Measurements from ENCODE around the gene SLAMF8. TPM values are rescaled to one million over a fixed set of nuclear protein-coding genes. Genes with fewer than 3 reads are reported as not detected.

The SLAMF8 gene
- 1 to 10 TPM in 1 of 3 donors, under 1 TPM in 2; 0.61 to 1.4 (median 0.78) TPM for polyA plus RNA-seq (ENCODE audit: insufficient read length in 3 of 3)

GRCh38 chr1:159826441-159827101, at the start of gene SLAMF8:
TSS of gene SLAMF8 (plus strand) at chr1:159826873. CDS start at chr1:159826899, 26 bp downstream.
- no peak for DNase-seq (ENCODE audit: low read depth in 3 of 3, low spot score in 2 of 3)

GRCh38 chr1:159778266-159778665, 48.4 kb upstream of the SLAMF8 start:
- DNase-seq (ENCODE audit: low read depth in 3 of 3, low spot score in 2 of 3): no peak

DNA sequence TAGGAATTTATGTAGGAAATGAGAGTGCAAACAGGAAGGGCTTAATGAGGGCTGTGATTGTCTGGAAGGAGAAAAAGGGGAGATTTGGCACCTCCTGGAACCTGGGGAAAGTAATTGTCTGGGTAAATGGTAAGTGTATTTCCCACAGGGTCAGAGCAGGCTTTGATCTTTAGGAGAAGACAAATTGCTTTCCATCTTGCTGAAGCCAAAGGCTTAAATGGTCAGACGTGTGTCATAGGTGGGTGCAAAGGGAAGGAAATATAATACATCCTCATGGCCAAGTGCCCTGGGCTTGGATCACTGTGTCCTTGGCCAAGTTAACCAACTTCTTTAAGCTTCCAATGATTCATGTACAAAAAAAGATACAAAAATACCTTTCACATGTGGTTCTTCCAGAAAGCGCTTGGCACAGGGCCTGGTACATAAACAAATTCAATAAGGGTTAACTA, 47.2 kb upstream of the SLAMF8 start:
- no peak for DNase-seq (ENCODE audit: low read depth in 3 of 3, low spot score in 2 of 3)

DNA sequence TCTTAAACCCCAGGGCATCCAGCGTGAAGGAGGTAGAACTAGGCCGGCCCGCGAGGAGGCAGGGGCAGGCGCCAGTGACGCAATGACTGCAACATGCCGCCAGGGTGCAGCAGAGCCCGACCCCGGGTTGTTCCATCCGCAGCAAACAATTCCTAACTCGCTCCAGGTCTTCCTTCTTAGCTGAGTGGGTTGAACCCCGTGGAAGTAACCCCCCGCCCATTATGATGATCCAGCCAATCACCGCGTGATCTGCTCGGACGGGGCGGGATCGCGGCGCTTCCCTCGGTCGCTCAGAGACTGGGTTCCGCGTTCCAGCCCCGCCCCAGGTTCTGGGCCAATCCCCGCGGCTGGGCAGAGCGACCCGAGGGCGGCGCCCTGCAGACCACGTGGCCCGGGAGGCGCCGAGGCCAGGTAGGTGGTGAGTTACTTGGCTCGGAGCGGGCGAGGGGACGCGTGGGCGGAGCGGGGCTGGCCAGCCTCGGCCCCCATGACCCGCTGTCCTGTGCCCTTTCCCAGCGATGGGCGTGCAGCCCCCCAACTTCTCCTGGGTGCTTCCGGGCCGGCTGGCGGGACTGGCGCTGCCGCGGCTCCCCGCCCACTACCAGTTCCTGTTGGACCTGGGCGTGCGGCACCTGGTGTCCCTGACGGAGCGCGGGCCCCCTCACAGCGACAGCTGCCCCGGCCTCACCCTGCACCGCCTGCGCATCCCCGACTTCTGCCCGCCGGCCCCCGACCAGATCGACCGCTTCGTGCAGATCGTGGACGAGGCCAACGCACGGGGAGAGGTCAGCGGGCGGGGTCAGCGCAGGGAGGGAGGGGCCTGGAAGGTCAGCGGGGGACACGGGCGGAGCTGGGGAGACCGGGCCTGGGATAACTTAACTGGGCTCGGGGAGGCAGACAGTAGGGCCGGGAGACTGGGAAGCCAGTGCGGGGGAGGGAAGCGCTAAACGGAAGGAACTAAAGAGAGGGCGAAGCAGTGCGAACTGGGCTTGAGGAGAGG, 45.8 kb upstream of the SLAMF8 start, which contains the start of gene DUSP23:
Gene DUSP23, plus strand, starts transcription at position 380 of the 1,000 bp plus-strand sequence. Its CDS starts 139 bp downstream, at position 519.
- peak; percentile 89 to 93 (median 90) for DNase-seq (ENCODE audit: low read depth in 3 of 3, low spot score in 2 of 3)

DNA sequence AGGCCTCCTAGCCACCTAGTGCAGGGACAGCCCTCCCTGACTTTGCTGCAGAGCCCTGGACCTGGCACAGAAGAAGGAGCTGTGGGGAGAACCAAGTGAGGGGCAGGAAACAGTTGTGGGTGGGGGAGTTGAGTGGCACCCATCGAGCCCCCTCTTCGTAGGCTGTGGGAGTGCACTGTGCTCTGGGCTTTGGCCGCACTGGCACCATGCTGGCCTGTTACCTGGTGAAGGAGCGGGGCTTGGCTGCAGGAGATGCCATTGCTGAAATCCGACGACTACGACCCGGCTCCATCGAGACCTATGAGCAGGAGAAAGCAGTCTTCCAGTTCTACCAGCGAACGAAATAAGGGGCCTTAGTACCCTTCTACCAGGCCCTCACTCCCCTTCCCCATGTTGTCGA, 44.7 kb upstream of the SLAMF8 start:
- DNase-seq (ENCODE audit: low read depth in 3 of 3, low spot score in 2 of 3): no peak

GRCh38 chr1:159783724-159784123, 42.9 kb upstream of the SLAMF8 start:
- DNase-seq (ENCODE audit: low read depth in 3 of 3, low spot score in 2 of 3): no peak

GRCh38 chr1:159786465-159786864, 40.2 kb upstream of the SLAMF8 start:
- DNase-seq (ENCODE audit: low read depth in 3 of 3, low spot score in 2 of 3): no peak

DNA sequence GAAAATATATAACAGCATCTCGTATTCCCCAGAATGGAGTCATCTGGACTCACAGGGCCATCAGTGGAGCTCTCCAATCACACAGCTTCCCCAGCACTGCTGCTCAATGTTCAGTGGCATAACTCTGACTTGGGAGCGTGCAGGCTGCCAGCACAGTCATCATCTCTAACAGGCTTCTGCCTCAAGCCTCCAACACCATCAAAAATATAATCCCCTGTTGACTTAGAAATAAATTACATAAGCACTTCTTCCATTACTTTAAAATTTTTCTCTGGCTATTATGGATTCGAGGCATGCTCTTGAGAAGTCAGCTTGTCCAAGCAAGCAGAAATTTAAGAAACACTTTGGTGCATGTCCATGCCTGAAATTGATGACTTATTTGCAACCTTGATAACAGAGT, 39.7 kb upstream of the SLAMF8 start:
- no peak for DNase-seq (ENCODE audit: low read depth in 3 of 3, low spot score in 2 of 3)

GRCh38 chr1:159790237-159790917, 36.3 kb upstream of the SLAMF8 start:
- peak in 1 of 3 donors; percentile 6 for DNase-seq (ENCODE audit: low read depth in 3 of 3, low spot score in 2 of 3)

DNA sequence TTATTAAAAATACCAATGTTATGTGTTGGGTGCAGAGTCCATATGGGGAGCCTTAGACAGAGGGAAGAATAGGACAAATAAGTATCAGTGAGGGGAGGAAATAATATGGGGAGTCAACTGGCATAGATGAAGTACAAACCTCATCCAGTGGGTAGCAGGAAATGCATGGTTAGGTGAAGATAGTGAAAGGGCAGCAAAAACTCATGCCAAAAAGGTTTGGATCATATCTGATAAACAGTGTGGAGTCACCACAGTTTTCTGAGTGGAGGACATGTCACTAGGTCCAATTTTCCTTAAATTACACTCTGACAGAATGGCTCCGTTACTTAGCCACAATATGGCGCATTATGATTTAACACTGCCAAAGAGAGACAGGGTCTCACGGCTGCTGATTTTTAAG, 35.6 kb upstream of the SLAMF8 start:
- DNase-seq (ENCODE audit: low read depth in 3 of 3, low spot score in 2 of 3): no peak

GRCh38 chr1:159791461-159791860, 35.2 kb upstream of the SLAMF8 start:
- no peak for DNase-seq (ENCODE audit: low read depth in 3 of 3, low spot score in 2 of 3)

DNA sequence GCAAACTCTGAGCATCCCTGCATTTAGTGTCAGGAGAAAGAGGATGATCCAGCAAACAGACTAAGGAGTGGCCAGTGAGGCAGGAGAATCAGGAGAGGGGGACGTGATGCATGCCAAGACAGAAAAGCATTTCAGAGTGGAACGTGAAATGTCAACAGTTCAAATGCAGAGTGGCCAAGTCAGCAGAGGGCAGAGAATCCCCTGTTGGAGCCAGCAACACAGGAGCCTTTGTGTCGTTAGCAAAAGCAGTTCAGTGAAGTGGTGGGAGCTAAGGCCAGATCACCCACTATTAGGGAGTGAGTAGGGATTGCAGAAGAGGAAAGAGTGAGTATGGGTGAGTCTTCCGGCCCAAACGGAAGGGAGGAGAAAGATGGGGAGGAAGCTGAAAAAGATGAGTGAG, 31.1 kb upstream of the SLAMF8 start:
- DNase-seq (ENCODE audit: low read depth in 3 of 3, low spot score in 2 of 3): no peak

DNA sequence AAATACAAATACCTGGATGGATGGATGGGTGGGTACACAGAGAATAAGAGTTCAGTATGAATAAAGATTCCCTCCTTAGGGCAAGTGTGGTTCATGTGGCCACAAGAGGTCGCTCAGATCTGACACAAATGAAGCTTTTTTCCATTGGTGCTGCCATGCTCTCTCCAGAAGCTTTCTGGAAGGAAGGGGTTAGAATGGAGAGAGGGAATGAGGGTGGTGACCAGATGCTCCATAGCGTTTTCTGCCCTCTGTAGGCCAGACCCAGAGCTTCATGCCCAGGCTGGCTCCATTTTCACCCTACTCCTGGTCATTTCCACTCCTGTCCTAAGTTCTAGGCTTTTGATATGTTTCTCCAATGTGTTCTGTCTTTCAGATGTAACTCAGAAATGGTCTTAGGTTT, 27.8 kb upstream of the SLAMF8 start:
- peak in 1 of 3 donors; percentile 53 for DNase-seq (ENCODE audit: low read depth in 3 of 3, low spot score in 2 of 3)

GRCh38 chr1:159799446-159799985, 27.2 kb upstream of the SLAMF8 start:
- DNase-seq (ENCODE audit: low read depth in 3 of 3, low spot score in 2 of 3): no peak

DNA sequence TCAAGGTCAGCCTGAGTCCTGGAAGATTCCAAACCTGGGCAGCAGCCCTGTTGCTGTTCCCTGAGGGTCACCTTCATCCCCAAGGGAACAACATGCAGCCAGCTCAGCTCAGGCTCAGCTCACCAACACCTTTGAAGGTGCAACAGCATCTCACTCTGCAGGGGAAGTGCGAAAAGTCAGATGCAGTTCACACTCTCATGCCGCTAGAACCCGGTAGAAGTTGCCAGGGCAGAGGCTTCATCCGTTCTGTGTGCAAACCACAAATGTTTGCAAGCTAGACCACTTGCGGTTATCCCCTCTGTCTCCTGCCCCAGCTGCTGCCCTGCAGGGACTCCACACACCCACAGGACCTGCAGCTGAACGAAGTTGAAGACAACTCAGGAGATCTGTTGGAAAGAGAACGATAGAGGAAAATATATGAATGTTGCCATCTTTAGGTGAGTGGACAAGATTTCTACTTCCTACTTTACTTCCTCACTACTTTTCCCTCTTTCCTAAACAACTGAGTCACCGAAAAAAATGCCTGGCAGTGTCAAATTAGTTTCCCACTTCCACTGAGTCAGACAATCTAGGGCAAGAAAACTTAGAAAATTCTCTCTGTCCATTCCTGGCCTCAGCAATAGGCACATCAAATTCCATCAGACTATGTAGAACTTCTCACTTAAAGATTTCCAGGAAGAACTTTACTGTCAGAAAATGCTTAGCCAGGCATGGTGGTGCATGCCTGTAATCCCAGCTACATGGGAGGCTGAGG, 26.3 kb upstream of the SLAMF8 start:
- DNase-seq (ENCODE audit: low read depth in 3 of 3, low spot score in 2 of 3): no peak

- no peak for DNase-seq (ENCODE audit: low read depth in 3 of 3, low spot score in 2 of 3)
These were observed 24.6 kb upstream of the SLAMF8 start, which contains the start of gene FCRL6 for GRCh38 chr1:159802111-159802510. TSS of gene FCRL6 (plus strand) at chr1:159802360. CDS start at chr1:159802425, 65 bp downstream.

DNA sequence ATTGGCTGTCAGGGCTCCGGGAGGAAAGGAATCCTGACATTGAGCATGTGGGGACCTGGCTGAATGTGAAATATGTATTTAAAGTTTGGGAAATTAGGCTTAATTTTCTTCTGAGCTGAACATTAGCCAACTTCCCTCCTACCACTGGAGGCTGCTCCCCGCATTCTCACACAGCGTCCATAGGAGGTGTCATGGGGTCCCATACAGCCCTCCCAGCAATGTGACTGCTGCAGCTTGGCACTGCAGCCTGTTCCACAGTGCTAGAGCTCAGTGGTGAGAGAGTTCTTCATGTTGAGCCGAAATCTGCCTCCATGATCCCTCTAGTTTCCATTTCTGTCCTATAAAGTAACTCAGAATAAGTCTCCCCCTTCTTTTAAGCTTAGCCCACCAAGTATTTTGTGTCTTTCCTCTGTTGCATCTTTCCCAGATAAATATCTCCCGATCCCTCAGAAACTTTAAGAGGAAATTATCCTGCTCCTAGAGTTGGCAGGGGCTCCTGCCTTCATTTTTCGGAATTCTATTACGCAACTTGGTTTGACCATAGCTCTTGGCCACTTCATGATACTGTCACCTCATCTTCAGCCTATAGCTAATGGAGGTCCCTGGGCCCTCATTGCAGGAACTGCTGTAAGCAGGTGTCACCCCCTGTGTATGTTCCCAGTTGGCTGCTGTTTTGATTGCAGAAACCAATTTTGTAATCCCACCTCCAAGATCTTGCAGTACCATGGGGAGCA, 22.6 kb upstream of the SLAMF8 start:
- DNase-seq (ENCODE audit: low read depth in 3 of 3, low spot score in 2 of 3): no peak

DNA sequence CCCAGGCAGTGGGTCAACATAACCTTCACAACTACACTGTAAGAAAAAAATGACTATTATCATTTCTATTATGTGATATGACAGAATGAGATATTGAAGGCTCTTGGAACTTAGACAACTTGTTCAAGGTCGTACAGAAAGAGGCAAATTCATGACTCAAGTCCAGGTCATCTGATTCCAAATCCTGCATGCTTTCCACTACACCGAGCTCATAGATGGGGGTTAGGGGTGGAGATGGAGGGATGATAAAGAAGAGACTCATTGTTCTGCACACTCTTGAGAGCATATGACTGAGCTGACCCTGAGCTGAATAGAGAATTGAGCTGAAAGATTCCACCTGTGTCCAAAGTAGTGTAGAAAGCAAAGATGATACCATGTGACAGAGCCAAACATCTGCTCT, 21.7 kb upstream of the SLAMF8 start:
- no peak for DNase-seq (ENCODE audit: low read depth in 3 of 3, low spot score in 2 of 3)

- no peak for DNase-seq (ENCODE audit: low read depth in 3 of 3, low spot score in 2 of 3)
These were observed 10.7 kb upstream of the SLAMF8 start for GRCh38 chr1:159815926-159816325.
